DND-41 (cell line): ENCODE measurements around the gene IFIT2.
"Not testable (repeated sequence)": the region's sequence is repeated elsewhere in the genome, so short reads cannot be mapped to it uniquely, and the experiment has no call there.

Experiments used
- ATAC-seq: fragments of 200-7000 bp; cut with Tn5 transposase; 3 replicates; pipeline ENCODE4 v1.9.1; 2021; ENCODE audit warnings: low read depth; ENCODE audit not compliant: insufficient read depth
- DNase-seq: peaks from one replicate; pipeline ENCODE4 v3.0.0-alpha.2; 2020
- H2AFZ ChIP-seq: 2 replicates; pipeline ENCODE4 v1.6.0; 2012; ENCODE audit warnings: low read depth, low read length
- H3K27ac ChIP-seq: 2 replicates; pipeline ENCODE4 v1.5.1; 2012; ENCODE audit warnings: low read length, inconsistent platforms
- H3K27me3 ChIP-seq: fragments of 200-600 bp; sonication (generic); 2 replicates; pipeline ENCODE4 v1.6.0; 2012; ENCODE audit warnings: low read length, mild to moderate bottlenecking, inconsistent platforms; ENCODE audit not compliant: insufficient read depth, poor library complexity
- H3K36me3 ChIP-seq: 2 replicates; pipeline ENCODE4 v1.5.1; 2012; ENCODE audit warnings: low read length, inconsistent platforms; ENCODE audit not compliant: insufficient read depth
- H3K4me1 ChIP-seq: 2 replicates; pipeline ENCODE4 v1.5.1; 2012; ENCODE audit warnings: mild to moderate bottlenecking, low read length; ENCODE audit not compliant: insufficient read depth
- H3K4me2 ChIP-seq: 2 replicates; pipeline ENCODE4 v1.6.0; 2012; ENCODE audit warnings: mild to moderate bottlenecking, moderate library complexity, low read length, inconsistent platforms; ENCODE audit not compliant: insufficient read depth
- H3K4me3 ChIP-seq, 2 experiments: fragments of 200-600 bp in 1 of 2; shearing (Covaris generic) in 1 of 2; 2 replicates each; pipeline ENCODE4 v1.5.1; 2012 to 2016; ENCODE audit warnings: inconsistent platforms in 2 of 2, low read length in 2 of 2, mild to moderate bottlenecking in 2 of 2, low read depth in 1 of 2, moderate library complexity in 1 of 2
- H3K79me2 ChIP-seq: 2 replicates; pipeline ENCODE4 v1.6.0; 2012; ENCODE audit warnings: low read length, inconsistent platforms; ENCODE audit not compliant: insufficient read depth
- H3K9ac ChIP-seq: 2 replicates; pipeline ENCODE4 v1.6.0; 2012; ENCODE audit warnings: low read depth, mild to moderate bottlenecking, inconsistent platforms, low read length, moderate library complexity
- H3K9me3 ChIP-seq: 2 replicates; pipeline ENCODE4 v1.5.1; 2012; ENCODE audit warnings: low read length, moderate library complexity, mild to moderate bottlenecking, inconsistent platforms; ENCODE audit not compliant: insufficient read depth, severe bottlenecking
- H4K20me1 ChIP-seq: 2 replicates; pipeline ENCODE4 v1.6.0; 2012; ENCODE audit warnings: low read length; ENCODE audit not compliant: insufficient read depth
- EZH2 ChIP-seq: IDR thresholded peaks from 3 replicates; pipeline ENCODE4 v1.6.1; 2012; ENCODE audit warnings: borderline replicate concordance, low read depth, mild to moderate bottlenecking, moderate library complexity, low read length, inconsistent platforms; ENCODE audit not compliant: severe bottlenecking
- TF ChIP-seq, protein P1 (sequence below): IDR thresholded peaks from 2 replicates; pipeline ENCODE4 v1.5.1; 2012; ENCODE audit warnings: borderline replicate concordance, low read length, moderate library complexity, mild to moderate bottlenecking; ENCODE audit not compliant: poor library complexity, severe bottlenecking; ENCODE audit errors: extremely low read depth

IFIT2 gene

DNA sequence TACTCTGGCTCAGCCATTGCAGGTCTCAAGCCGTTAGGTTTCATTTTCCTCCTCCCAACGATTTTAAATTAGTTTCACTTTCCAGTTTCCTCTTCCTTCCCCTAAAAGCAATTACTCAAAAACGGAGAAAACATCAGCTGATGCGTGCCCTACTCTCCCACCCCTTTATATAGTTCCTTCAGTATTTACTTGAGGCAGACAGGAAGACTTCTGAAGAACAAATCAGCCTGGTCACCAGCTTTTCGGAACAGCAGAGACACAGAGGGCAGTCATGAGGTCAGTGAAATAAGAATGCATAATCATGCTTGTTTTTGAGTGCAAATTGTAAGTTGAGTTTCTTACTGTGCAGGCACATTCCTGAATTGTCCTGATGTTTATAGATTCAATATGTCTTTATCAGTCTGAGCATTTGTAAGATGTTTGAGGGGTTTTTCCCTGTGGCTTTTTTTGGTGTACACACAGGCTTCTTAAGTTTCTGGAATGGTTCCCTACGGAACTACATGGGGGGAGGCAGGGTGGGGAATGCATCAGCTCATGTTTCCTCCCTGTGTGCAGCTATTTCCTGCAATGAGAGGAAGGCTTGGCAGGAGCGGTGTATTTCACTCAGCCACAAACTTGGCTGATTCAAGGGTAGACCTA is 26.1 kb downstream of the IFIT2 start, which contains the start of gene IFIT3:
IFIT3 (plus strand) TSS at position 195 of the 639 bp plus-strand sequence; CDS start at position 272, 77 bp downstream.
- Histone ChIP-seq H3K79me2 (peaks cover 21% of the 10 kb centered on the region), H3K27ac (peak within 1 kb of the TSS; percentile 91), H3K4me1 (peaks cover 53% of the 10 kb centered on the region), H3K27me3 (no peaks in the 10 kb centered on the region), H3K4me3 (peak within 1 kb of the TSS; percentile 37 to 64), H2AFZ (peak within 1 kb of the TSS; percentile 88), H4K20me1 (no peaks in the 10 kb centered on the region), H3K4me2 (peak within 1 kb of the TSS; percentile 75), H3K9ac (peak within 1 kb of the TSS; percentile 61), H3K36me3 (no peaks in the 10 kb centered on the region), H3K9me3 (no peaks in the 10 kb centered on the region)
- ATAC-seq (peak; percentile 73), DNase-seq (peak; percentile 50)
- no peak for TF ChIP-seq EZH2
- TF ChIP-seq, protein P1, sequence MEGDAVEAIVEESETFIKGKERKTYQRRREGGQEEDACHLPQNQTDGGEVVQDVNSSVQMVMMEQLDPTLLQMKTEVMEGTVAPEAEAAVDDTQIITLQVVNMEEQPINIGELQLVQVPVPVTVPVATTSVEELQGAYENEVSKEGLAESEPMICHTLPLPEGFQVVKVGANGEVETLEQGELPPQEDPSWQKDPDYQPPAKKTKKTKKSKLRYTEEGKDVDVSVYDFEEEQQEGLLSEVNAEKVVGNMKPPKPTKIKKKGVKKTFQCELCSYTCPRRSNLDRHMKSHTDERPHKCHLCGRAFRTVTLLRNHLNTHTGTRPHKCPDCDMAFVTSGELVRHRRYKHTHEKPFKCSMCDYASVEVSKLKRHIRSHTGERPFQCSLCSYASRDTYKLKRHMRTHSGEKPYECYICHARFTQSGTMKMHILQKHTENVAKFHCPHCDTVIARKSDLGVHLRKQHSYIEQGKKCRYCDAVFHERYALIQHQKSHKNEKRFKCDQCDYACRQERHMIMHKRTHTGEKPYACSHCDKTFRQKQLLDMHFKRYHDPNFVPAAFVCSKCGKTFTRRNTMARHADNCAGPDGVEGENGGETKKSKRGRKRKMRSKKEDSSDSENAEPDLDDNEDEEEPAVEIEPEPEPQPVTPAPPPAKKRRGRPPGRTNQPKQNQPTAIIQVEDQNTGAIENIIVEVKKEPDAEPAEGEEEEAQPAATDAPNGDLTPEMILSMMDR = no peak

DNA sequence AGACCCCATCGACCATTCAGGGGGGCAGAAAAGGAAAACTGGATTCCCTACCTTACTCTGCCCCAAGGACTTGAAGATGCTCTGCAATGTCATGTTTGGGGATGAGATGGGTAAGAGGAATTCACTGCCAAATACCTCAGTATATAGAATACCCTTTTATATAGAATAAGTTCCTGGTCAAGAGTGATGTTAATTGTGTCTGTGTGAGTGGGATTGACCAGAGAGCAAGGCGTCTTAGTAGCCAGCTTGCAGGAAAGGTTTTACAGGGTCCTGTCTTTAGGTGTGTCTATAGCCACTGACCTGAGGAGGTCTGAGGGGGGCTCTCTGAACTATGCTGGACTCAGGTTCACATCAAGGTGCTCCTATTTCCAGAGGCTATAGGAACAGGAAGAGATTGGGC is 27.3 kb downstream of the IFIT2 start:
- no peak for TF ChIP-seq EZH2
- TF ChIP-seq, protein P1 = no peak
- H3K4me1 ChIP-seq = peaks cover 66% of the 10 kb centered on the region
- no peaks in the 10 kb centered on the region for H3K27me3 ChIP-seq
- peak overlapping the region; percentile 75; the same call in 1 of the 2 replicates for H3K4me2 ChIP-seq
- H3K27ac ChIP-seq = no peak overlapping the region
- H3K9ac ChIP-seq = no peak overlapping the region
- H3K36me3 ChIP-seq = no peaks in the 10 kb centered on the region
- 0 out of 2 replicates have a peak, but pooled peaks cover 4% of the 10 kb centered on the region for H4K20me1 ChIP-seq
- H3K4me3 ChIP-seq = peak overlapping the region in 1 of 2 experiments; percentile 64; a peak in 1 of 4 replicates
- peaks cover 21% of the 10 kb centered on the region for H3K79me2 ChIP-seq
- no peak for ATAC-seq
- H3K9me3 ChIP-seq = no peaks in the 10 kb centered on the region
- DNase-seq = no peak
- no peak overlapping the region for H2AFZ ChIP-seq

DNA sequence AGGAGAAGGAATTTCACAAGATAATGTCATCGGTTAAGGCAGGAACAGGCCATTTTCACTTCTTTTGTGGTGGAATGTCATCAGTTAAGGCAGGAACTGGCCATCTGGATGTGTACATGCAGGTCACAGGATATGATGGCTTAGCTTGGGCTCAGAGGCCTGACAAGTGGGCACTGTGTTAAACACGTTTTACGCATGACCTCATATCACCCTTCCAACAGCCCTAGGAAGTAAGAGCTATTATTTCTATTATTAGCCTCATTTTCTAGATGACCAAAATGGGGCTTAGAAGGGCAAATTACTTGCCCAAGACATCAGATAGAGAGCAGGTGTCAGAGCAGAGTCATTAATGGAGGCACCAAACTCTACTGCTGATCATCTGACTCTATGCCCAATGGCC is 28.2 kb downstream of the IFIT2 start:
- not testable (repeated sequence) for H3K4me2 ChIP-seq, ATAC-seq, H3K9ac ChIP-seq, DNase-seq, H3K9me3 ChIP-seq, H3K27ac ChIP-seq, H4K20me1 ChIP-seq, H3K27me3 ChIP-seq, H2AFZ ChIP-seq, H3K4me3 ChIP-seq, H3K36me3 ChIP-seq
- Histone ChIP-seq H3K4me1 (peaks cover 74% of the 10 kb centered on the region), H3K79me2 (peaks cover 21% of the 10 kb centered on the region)

DNA sequence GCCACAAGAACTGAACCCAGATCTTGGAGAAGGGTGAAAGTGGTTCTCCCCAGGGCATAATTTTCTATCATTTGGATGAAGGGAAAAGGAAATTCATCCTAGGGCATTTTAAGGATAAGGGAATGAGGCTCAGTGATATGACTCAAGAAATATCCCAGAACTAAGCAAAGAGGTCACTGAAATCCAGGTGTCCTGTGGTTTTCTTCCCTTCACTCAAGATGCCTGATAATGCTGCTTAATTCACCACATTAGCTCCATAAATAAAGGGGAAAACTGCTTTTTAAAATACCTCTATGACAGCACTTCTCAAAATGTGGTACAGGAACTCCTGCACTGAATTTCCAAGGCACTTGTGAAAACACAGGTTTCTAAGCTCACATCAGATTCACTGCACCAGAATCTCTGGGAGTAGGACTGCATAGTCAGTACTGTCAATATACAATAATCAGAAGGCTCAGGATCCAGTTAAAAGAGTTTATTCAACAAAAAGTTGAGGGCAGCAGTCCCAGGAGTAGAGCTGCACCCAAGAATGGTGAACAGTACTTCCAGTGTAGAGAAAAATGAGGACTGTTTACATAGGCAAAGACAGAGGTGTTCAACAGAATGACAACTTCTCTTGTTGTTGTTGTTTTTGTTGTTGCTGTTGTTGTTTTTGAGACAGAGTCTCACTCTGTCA is 28.8 kb downstream of the IFIT2 start:
- Histone ChIP-seq H3K9ac (no peak overlapping the region), H2AFZ (no peak overlapping the region), H3K79me2 (peaks cover 24% of the 10 kb centered on the region), H3K4me3 (no peak overlapping the region), H3K4me1 (peaks cover 74% of the 10 kb centered on the region), H3K36me3 (no peaks in the 10 kb centered on the region), H3K9me3 (no peaks in the 10 kb centered on the region), H3K27ac (no peak overlapping the region), H3K27me3 (no peaks in the 10 kb centered on the region), H3K4me2 (peak overlapping the region; percentile 2; the same call in 1 of the 2 replicates), H4K20me1 (0 out of 2 replicates have a peak, but pooled peaks cover 10% of the 10 kb centered on the region)
- ATAC-seq = no peak
- no peak for DNase-seq
- no peak for TF ChIP-seq EZH2

DNA sequence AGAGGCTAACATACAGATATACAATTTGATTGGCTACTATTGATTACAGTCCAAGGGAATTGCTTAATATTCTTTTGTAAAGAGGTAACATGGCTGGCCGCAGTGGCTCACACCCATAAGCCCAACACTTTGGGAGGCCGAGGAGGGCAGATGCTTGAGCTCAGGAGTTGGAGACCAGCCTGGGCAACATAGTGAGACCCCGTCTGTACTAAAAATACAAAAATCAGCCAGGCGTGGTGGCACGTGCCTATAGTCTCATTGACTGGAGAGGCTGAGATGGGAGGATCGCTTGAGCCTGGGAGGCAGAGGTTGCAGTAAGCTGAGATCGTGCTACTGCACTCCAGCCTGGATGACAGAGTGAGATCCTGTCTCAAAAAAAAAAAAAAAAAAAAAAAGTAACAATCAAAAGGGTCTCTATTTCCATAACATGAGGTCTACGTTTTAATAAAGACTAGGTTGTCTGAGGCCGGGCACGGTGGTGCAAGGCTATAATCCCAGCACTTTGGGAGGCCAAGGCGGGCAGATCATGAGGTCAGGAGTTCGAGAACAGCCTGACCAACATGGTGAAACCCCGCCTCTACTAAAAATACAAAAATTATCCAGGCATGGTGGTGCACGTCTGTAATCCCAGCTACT is 29.8 kb downstream of the IFIT2 start:
- Histone ChIP-seq H3K4me3 (peak overlapping the region; percentile 10 to 49; a peak in 2 of 4 replicates), H3K27ac (peak overlapping the region; percentile 55), H3K9ac (peak overlapping the region; percentile 38; the same call in 1 of the 2 replicates), H4K20me1 (peaks cover 12% of the 10 kb centered on the region; the same call in 1 of the 2 replicates), H3K4me2 (peak overlapping the region; percentile 59), H3K79me2 (peaks cover 24% of the 10 kb centered on the region), H3K4me1 (peaks cover 74% of the 10 kb centered on the region)
- H3K36me3 ChIP-seq, ATAC-seq, DNase-seq, H3K9me3 ChIP-seq, H2AFZ ChIP-seq, H3K27me3 ChIP-seq: not testable (repeated sequence)
